Measurements from ENCODE around the gene QSER1.
A peak's percentile ranks its signal among the peaks of the same experiment; 100 is the strongest.
"Not testable (repeated sequence)": the region's sequence is repeated elsewhere in the genome, so short reads cannot be mapped to it uniquely, and the experiment has no call there.

Gene QSER1

GRCh38 chr11:32892355-32893092 is at the start of gene QSER1:
TSS of gene QSER1 (plus strand) at chr11:32892811. CDS start at chr11:32893126, 315 bp downstream.
- peak; percentile 82 for DNase-seq (ENCODE audit: low spot score)

- DNase-seq (ENCODE audit: low spot score) = no peak
These were observed 49.1 kb upstream of the QSER1 start for GRCh38 chr11:32843544-32843943.

- DNase-seq (ENCODE audit: low spot score) = no peak
These were observed 45.1 kb upstream of the QSER1 start for GRCh38 chr11:32847511-32847910.

- no peak for DNase-seq (ENCODE audit: low spot score)
These were observed 42.9 kb upstream of the QSER1 start for GRCh38 chr11:32849761-32850160.

GRCh38 chr11:32851251-32851650 is 41.4 kb upstream of the QSER1 start:
- no peak for DNase-seq (ENCODE audit: low spot score)

GRCh38 chr11:32852207-32852606 is 40.4 kb upstream of the QSER1 start:
- no peak for DNase-seq (ENCODE audit: low spot score)

GRCh38 chr11:32855601-32856000 is 37.0 kb upstream of the QSER1 start:
- DNase-seq (ENCODE audit: low spot score) = no peak

- DNase-seq (ENCODE audit: low spot score) = no peak
These were observed 33.9 kb upstream of the QSER1 start for GRCh38 chr11:32858731-32859130.

GRCh38 chr11:32861850-32862577 is 30.6 kb upstream of the QSER1 start:
- DNase-seq (ENCODE audit: low spot score) = no peak

- DNase-seq (ENCODE audit: low spot score) = no peak
These were observed 28.1 kb upstream of the QSER1 start for GRCh38 chr11:32864555-32864954.

- DNase-seq (ENCODE audit: low spot score) = not testable (repeated sequence)
These were observed 23.9 kb upstream of the QSER1 start for GRCh38 chr11:32868752-32869151.

GRCh38 chr11:32870676-32871075 is 21.9 kb upstream of the QSER1 start:
- DNase-seq (ENCODE audit: low spot score) = no peak

- DNase-seq (ENCODE audit: low spot score) = no peak
These were observed 18.5 kb upstream of the QSER1 start for GRCh38 chr11:32874132-32874531.

GRCh38 chr11:32881286-32881685 is 11.3 kb upstream of the QSER1 start:
- no peak for DNase-seq (ENCODE audit: low spot score)

GRCh38 chr11:32883421-32883820 is 9.2 kb upstream of the QSER1 start:
- no peak for DNase-seq (ENCODE audit: low spot score)

- no peak for DNase-seq (ENCODE audit: low spot score)
These were observed 8.6 kb upstream of the QSER1 start for GRCh38 chr11:32884023-32884422.

- DNase-seq (ENCODE audit: low spot score) = peak; percentile 11
These were observed 7.7 kb upstream of the QSER1 start for GRCh38 chr11:32884770-32885384.

GRCh38 chr11:32885556-32885955 is 7.1 kb upstream of the QSER1 start:
- DNase-seq (ENCODE audit: low spot score) = no peak

GRCh38 chr11:32886180-32886579 is 6.4 kb upstream of the QSER1 start:
- DNase-seq (ENCODE audit: low spot score) = no peak

- DNase-seq (ENCODE audit: low spot score) = not testable (repeated sequence)
These were observed 4.8 kb upstream of the QSER1 start for GRCh38 chr11:32887707-32888383.

- DNase-seq (ENCODE audit: low spot score) = not testable (repeated sequence)
These were observed 4.3 kb upstream of the QSER1 start for GRCh38 chr11:32888384-32888710.

- peak; percentile 61 for DNase-seq (ENCODE audit: low spot score)
These were observed 3.8 kb upstream of the QSER1 start for GRCh38 chr11:32888805-32889204.

All from hepatic stellate cell (primary cell).